ENCODE measurements around the gene TTC33.
A peak's percentile ranks its signal among the peaks of the same experiment; 100 is the strongest.
"Not testable (repeated sequence)": the region's sequence is repeated elsewhere in the genome, so short reads cannot be mapped to it uniquely, and the experiment has no call there.

Gene TTC33

DNA sequence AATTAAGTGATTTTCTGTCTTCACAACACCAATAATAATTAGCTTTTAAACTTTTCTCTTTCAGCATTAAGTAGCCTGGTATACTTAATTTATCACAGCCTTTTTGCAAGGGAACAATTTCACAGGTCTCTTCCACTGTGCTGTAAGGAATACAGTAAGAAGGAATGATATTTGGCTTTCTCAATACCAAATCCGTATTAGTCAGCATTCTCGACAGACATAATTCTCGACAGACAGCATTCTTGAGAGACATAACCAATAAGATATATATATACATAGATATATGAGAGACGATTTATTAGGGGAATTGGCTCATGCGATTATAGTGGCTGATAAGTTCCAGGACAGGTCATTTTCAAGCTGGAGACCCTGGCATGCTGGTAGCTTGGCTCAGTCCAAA lies 24.4 kb upstream of the TTC33 start:
- DNase-seq (ENCODE audit: low read depth in 1 of 2, low spot score in 1 of 2) = no peak

DNA sequence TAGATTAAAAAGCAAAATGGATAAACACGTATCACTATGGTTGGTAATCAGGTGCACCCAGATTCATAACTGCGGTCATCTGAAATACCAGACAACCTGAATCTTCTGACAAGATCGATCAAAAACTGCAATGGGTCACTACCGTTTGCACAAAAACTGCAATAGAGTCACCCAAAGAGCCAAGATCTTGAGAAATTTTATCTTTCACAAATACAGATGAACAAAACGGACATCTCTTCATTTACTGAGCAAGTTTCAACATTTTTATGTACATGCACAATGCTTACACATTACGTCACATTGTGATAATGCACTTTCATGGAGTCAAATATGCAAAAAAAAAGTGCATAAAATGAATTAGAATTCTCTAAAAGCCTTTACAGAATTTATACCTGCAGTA lies 23.8 kb upstream of the TTC33 start:
- DNase-seq (ENCODE audit: low read depth in 1 of 2, low spot score in 1 of 2) = no peak

DNA sequence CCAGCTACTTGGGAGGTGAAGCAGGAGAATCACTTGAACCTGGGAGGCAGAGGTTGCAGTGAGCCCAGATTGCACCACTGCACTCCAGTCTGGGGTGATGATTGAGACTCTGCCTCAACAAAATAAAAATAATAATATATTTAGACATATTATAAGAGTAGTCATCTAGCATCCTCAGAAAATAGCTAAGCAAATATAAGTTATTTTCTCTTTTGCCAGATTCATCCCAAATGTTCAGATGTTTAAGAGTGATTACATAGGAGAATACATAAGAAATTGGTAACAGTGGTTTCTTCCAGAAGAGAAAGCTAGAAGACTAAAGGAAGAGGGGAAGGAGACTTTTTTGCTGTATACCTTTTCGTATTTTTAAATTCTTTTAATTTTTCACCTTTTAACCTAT lies 22.4 kb upstream of the TTC33 start:
- no peak for DNase-seq (ENCODE audit: low read depth in 1 of 2, low spot score in 1 of 2)

DNA sequence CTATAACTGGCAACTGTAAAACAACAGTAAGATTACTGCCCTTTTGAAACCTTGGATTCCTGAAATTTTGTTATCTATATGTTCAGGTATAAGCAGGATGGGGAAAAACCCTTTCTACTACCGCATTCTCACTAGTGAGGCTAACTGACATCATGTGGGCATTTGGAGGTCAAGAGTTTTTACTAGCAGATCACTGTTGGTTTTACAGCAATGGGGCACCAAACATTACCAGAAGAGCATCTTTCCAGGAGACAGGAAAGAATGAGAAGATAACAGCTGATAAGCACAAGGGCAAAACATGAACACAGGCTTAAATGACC lies 20.9 kb upstream of the TTC33 start:
- DNase-seq (ENCODE audit: low read depth in 1 of 2, low spot score in 1 of 2) = no peak

DNA sequence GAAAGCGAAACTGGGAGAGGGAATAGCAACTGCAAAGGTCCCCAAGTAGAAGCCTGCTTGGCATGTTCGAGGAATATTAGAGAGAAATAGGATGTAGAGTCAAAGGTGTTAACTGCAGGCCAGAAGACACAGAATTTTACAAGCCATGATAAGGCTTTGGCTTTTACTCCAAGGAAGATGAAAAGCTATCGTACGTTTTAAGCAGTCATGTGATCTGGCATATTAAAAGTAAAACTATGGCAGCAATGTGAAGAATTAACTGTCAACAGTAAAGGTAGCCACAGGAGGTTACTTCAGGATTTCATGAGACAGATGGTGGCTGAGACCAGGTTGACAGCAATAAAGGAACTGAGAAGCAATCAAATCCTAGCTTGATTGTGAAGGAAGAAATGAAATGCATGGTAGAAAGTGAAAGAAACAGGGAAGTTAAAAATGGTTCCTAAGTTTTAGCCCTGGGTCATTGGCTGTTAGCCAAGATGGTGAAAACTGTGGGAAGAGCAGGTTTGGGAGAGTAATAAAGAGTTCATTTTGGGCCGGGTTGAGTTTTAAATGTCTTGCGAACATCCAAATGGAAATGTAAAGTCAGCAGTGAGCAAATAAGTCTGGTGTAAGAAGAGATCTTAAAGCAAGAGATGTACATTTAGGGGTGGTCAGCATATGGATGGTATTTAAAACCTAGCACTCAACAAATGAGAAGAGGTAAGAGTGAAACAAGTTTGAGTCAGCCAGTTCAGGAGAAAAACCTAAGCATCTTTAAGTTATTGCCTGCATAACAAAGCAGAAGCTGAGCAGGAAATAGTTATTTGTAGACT lies 20.3 kb upstream of the TTC33 start:
- no peak for DNase-seq (ENCODE audit: low read depth in 1 of 2, low spot score in 1 of 2)

DNA sequence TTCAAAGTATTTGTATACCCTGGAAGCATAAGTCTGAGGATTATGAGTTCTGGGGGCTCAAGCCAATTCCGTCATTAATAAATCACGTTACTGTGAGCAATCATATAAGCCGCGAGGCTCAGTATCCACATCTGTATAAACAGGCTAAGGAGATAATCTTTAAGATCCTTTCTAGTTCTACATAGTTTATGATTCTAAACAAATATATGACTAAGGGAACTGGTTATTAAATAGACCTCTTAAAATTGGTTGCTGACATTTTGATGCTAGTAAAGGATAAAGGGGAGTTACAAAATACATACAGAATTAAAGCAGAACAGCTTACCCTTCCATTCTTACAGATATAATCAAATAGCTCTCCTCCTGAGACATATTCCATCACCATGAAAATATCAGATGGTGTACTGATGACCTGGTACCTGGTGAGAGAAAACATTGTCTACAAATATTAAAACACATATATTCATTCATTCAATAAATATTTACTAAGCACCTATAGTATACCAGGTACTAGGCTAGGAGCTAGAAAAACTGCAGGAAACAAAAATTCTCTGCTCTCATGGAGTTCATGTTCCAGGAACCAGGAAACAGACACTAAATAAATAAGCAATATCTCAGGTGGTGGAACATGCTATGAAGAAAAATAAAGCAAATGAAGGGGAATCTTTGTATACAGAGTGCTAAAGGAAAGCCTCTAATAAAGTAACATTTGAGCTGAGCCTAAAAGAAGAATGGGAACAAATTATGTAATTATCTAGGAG lies 19.5 kb upstream of the TTC33 start:
- no peak for DNase-seq (ENCODE audit: low read depth in 1 of 2, low spot score in 1 of 2)

DNA sequence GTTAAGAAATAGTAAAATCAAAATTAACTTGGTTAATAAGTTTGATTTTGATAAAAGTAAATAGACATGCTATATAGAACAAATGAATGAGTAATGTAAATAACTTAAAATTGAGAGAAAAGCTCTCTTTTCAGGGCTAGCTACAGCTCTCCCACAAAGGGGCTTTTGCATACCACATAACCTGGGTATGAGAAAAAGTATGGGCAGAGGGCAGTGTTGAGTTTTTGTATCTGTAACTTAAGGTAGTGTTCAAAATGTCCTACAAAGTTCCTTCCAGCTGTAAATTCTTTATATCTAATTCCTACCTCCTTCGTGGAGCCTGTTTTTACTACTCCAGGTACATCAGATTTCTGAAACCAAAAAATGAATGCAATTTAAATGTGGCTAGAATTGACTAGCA lies 18.9 kb upstream of the TTC33 start:
- DNase-seq (ENCODE audit: low read depth in 1 of 2, low spot score in 1 of 2) = no peak

DNA sequence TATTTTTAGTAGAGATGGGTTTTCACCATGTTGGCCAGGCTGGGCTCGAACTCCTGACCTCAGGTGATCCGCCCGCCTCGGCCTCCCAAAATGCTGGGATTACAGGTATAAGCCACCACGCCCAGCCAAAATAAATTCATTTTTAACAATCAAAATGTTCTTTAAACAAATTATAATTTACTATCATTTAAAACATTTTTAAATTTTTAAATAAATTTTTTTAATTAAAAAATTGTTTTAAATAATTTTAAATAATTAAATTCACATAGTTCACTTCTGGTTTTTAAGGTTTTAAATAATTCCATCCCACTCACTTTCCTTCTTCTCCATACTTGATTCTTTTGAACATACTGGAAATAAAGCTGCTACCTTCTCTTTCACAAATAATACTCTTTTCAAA lies 15.0 kb upstream of the TTC33 start:
- DNase-seq (ENCODE audit: low read depth in 1 of 2, low spot score in 1 of 2) = no peak

DNA sequence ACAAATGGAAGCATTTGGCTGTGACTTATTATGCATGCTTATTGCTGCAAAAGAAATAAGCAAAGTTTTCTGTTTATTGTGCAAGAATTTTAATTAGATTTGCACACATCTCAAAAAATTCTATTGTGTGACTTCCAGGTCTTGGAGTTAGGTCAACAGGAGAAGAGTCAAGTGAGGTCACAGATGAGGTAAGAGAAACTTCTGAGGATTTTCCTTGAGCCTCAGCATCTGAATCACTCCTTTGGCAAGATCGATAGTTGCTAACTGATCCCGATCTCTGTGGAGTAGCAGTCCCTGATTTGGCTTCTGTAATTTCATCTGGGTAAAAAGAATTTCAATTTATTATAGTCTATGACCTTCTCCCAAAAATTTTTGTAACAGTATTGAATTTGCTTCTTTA lies 6.9 kb upstream of the TTC33 start:
- DNase-seq (ENCODE audit: low read depth in 1 of 2, low spot score in 1 of 2) = no peak

DNA sequence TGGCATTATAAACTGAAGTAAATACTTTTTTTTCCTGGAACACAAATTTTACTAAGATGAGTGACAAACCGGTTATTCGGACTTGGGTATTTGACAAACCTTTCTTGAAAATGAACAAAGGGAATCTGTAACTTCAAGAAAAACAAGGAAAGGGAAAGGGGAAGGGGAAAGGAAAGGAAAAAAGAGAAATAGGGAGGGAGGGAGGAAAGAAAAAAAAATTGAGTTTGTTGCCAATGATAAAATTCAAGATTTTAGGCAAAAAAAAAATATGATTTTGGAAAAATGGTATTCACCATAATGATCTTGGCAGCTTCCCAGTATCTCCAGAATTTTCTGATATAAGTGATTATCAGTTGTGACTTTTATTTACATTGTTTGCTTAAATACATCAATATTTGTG lies 1.6 kb upstream of the TTC33 start:
- no peak for DNase-seq (ENCODE audit: low read depth in 1 of 2, low spot score in 1 of 2)

DNA sequence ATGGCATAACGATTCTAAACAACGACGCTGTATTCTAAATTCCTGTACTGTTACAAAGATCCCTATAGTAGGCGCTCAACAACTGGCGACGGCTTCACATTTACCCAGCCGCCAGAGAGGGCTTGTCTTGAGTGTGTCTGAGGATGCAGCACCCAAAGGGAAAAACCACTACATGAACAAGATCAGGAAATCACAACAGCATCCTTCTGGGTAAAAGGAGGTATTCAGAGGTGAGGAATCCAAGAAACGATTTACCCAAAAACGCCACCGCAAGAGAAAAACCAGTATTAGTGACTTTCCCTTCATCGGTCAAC lies 711 bp downstream of the TTC33 start:
- peak; percentile 18 to 28 for DNase-seq (ENCODE audit: low read depth in 1 of 2, low spot score in 1 of 2)

DNA sequence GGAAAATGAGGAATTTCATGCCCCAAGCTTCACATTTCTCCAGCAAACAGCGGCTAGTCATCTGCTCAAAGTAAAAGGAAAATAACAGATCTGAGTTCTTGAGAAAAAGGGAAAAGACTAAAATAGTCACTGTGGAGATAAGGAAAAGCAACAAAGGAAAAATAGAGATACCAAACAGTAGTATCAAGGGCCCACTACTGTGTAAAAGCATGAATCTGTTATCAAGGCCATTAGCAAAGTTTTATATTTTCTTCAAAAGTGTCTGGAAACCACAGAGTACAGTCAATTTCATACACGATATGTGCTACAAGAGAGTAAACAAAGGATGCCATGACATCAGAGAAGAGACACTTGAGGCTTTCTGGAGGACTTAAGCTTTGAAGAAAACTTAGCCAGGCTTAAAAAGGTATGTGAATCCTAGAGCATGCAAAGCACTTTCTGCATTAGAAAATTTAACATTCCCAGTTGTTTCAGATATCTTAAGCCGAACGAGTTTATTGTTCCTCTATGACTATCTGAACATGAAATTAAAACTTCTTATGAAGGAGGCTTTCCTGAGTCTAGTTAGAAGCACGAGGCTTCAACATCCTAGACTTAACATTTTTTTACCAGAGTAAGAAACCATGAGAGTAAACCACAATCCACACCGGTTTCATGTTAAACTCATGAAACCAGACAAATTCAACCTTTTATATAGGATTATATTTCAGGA lies 1.2 kb downstream of the TTC33 start:
- DNase-seq (ENCODE audit: low read depth in 1 of 2, low spot score in 1 of 2) = no peak

DNA sequence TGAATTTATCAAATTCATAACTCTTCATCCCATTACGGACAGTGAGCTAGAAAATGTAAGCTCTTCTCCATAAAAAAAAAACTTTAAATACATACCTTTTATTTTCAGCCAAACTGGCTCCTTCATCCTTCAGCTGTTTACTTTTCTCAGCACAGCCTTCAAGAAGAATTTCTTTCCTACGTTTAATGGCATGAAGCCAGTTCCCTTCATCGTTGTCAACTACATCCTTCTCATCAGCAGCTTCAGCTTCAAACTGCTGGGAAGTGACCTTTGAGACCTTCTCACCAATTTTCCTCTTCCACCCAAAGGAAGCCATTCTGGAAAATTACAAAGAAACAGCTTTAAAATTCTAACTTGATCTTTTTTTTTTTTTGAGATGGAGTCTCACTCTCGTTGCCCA lies 9.1 kb downstream of the TTC33 start:
- no peak for DNase-seq (ENCODE audit: low read depth in 1 of 2, low spot score in 1 of 2)

DNA sequence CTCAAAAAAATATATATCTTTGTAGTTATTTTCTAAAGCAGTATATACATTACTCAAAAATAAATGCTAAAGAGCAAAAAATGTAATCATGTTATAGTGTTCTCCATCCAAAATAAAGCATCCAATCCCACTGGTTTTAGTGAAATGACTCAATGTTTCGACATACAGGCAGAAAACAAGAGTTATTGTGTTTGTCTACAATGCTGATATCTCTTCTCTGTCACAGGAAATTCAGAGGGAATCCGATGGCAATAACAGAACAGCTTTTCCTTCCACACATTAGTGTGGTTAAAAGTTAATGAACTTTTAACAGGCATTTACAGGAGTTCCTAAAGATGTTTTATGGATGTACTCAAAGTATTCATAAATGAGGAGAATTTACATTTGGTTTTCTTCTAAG lies 12.0 kb downstream of the TTC33 start:
- DNase-seq (ENCODE audit: low read depth in 1 of 2, low spot score in 1 of 2) = no peak

DNA sequence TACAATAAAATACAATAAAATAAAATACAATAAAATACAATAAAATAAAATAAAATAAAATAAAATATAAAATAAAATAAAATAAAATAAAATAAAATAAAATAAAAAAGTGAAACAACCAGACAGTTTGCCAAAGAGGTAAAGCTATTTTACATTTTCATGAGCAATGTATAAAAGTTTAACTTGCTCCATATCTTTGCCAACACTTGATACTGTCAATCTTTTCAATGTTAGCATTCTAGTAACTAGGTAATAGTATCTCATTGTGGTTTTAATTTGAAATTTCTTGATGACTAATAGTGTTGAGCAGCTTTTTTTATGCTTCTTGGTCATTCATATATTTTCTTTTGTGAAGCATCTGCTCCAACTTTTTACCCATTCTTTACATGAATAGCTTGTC lies 17.3 kb downstream of the TTC33 start:
- no peak for DNase-seq (ENCODE audit: low read depth in 1 of 2, low spot score in 1 of 2)

DNA sequence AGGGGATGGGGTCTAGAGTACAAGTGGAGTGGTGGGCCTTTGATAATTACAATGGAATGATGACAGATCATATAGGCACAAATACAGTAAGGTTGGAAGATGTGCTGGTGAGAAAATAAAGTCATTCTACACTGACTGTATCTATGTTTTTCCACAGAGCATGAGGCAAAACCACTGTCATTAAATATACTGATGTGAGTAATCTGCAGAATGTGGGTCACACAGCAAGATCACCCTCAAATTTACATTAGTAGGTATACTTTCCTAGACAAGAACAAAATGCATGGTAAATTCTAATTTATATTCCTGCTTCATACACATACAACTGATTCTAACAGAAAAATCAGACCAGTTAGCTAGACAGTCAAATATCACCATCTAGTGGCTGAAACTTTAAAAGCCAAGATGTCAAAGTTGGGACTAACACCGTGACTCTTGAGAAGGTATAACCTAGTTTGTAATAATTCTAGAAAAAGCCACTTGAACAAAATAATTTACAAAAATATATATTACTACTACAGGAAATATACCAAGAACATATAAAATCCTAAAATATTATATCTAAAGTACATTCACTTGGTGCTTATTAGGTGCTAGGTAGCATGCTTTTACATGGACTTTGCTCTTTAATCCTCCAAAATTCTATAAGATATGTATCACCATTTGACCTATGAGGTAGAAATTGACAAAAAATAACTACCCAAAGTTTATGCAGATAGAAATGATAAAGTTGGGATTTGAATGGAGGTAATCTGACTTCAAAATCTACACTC lies 19.5 kb downstream of the TTC33 start:
- DNase-seq (ENCODE audit: low read depth in 1 of 2, low spot score in 1 of 2) = no peak

DNA sequence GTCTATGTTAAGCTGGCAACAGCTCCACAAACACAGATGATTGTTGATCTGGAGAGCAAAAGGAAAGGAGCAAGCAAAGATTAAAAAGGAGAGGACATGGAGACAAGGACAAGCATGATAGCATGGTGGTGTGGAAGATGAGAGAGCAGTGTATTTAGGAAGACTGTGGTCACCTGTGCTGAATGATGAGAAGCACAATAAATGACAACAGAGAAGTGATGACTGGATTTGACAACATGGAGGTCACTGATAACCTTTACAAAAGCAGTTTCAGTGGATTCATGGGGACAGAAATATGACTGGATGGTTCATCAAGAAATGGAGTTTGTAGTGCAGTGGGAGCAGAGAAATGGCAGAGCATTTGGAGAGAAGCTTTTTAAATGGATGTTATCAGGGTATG lies 20.2 kb downstream of the TTC33 start:
- no peak for DNase-seq (ENCODE audit: low read depth in 1 of 2, low spot score in 1 of 2)

DNA sequence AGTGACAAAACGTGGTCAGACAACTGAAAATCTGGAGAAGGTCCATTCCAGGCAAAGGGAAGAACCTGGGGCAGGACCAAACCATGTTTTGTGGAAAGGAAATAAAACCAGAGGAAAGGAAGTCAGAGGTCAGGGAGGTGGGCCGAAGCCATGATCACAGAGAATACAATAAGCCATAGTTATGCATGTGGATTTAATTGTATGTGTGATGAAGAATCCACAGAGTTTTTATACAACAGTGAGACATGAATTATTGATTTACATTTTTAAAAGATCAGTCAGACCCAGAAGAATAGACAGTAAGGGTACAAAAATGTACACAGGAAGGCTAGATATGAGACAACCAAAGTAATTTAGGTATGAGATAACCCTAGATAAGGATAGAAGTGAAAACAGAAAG lies 20.8 kb downstream of the TTC33 start:
- no peak for DNase-seq (ENCODE audit: low read depth in 1 of 2, low spot score in 1 of 2)

DNA sequence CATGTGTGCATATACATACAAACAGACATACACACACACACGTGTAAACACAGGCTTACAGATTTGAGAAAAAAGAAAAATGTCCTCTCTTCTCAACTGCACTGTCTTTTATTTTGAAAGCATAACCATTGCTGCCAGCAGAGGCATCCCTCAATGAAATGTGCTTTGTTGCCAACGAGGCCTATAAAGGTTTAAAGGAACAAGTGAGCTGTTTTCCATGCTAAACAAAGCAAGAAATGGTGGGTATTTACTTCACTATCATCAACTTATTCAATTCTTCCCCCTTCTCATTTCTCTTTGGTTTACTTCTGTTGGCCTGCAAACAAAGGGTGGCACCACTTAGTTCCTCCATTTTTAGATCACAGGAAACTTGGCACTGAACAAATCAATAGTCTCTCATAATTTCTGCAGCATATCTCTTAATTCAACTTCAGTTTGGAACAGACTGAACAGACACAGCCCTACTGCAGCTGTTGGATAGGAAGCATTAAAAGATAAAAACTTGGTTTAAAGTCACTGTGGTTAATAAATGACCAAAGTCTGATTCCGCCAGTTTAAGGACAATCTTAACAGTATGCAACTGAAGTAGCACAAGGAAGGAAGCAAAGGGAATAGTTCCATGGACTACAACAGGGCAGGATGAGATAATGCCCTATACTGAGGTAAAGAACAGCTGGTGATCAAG lies 21.7 kb downstream of the TTC33 start:
- DNase-seq (ENCODE audit: low read depth in 1 of 2, low spot score in 1 of 2) = no peak

DNA sequence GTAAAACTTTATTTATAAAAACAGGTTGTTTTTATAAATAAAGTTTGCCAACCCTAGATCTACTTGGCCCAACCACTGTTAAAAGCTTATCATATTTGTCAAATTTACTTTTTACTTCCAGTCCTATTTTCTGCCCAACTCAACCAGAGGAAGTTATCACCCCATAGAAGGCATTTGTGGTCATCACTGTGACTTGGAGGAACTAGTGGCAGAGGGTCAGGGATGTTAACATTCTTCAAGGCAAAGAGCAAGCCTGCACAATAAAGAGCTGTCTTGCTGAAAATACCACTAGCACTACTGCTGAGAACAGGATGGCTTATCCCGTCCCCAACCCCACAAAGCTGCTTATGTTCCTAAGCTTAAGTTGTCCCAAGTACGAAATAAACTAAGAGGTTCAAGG lies 22.3 kb downstream of the TTC33 start:
- no peak for DNase-seq (ENCODE audit: low read depth in 1 of 2, low spot score in 1 of 2)

DNA sequence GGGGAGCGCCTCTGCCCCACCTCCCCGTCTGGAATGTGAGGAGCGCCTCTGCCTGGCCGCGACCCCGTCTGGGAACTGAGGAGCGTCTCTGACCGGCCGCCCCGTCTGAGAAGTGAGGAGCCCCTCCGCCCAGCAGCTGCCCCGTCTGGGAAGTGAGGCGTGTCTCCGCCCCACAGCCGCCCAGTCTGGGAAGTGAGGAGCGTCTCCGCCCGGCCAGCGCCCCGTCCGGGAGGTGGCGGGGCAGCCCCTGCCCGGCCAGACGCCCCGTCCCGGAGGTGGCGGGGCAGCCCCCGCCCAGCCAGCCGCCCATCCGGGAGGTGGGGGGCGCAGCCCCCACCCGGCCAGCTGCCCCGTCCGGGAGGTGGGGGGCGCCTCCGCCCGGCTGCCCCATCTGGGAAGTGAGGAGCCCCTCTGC lies 33.3 kb downstream of the TTC33 start:
- DNase-seq (ENCODE audit: low read depth in 1 of 2, low spot score in 1 of 2) = not testable (repeated sequence)

Measured in stimulated activated CD4-positive, alpha-beta T cell treated with anti-CD3 and anti-CD28 coated beads, Interleukin-15, amount 100 ng/mL, for 1 hour (primary cell).